Pancreas (tissue), 10 donors: ENCODE measurements around the gene IER5. TPM values are rescaled to one million over a fixed set of nuclear protein-coding genes. Genes with fewer than 3 reads are reported as not detected.
A peak's percentile ranks its signal among the peaks of the same experiment; 100 is the strongest.

Source experiments
- ATAC-seq, 4 donors: fragments of 200-7000 bp; cut with Tn5 transposase; one replicate each; pipeline versions ENCODE4 v1.8.0 to v1.9.1; 2020; ENCODE audit warnings: mild to moderate bottlenecking in 4 of 4, moderate library complexity in 4 of 4
- DNase-seq, 6 donors: peaks; one replicate each; pipeline ENCODE4 v3.0.0-alpha.2; 2020
- FAIRE-seq: peaks from 2 replicates; lab custom pipeline; 2012; peaks lifted over from hg19 to GRCh38; lab: Jason Lieb, UNC
- H3K27ac ChIP-seq, 4 donors: fragments of 200-600 bp; sonication (generic); 1 replicate in 3 of 4; 2 replicates in 1 of 4; pipeline versions ENCODE4 v1.5.0 to v1.8.0; 2020
- H3K27me3 ChIP-seq, 4 donors: fragments of 200-600 bp; one replicate each; pipeline ENCODE4 v1.8.0; 2021
- H3K36me3 ChIP-seq, 3 donors: fragments of 200-600 bp; sonication (generic) in 1 of 3; one replicate each; pipeline versions ENCODE4 v1.5.0 to v1.8.0; 2020 to 2021
- H3K4me1 ChIP-seq, 3 donors: fragments of 200-600 bp; one replicate each; pipeline ENCODE4 v1.8.0; 2021
- H3K4me3 ChIP-seq, 4 donors: fragments of 200-600 bp; sonication (generic) in 2 of 4; one replicate each; pipeline versions ENCODE4 v1.5.0 to v1.8.0; 2020 to 2021
- H3K9me3 ChIP-seq, 4 donors: fragments of 200-600 bp; one replicate each; pipeline ENCODE4 v1.8.0; 2021
- WGBS, 2 donors: extraction: QIAGEN DNeasy Blood & Tissue Kit; methylation state at CpG; one replicate each; pipeline ENCODE4 v1.1.7; 2013; 5-methylcytosine and 5-hydroxymethylcytosine counted together
- intact Hi-C, 3 donors: fragments of 100-400 bp; cut with DNase I; formaldehyde crosslinking; loops; one replicate each; pipeline versions ENCODE4 v1.11.1 to v1.14.2; 2022
- polyA plus RNA-seq, 2 donors: library from polyadenylated mRNA; stranded (reverse); fragments of 200-250 nt; gene quantifications; one replicate each; pipeline ENCODE4 v1.2.3, GENCODE V29; 2013
- total RNA-seq, 6 donors: library from RNA; stranded (reverse); fragmentation: NEBNext Ultra II Directional in 4 of 6; extraction: Animal tissue kit (Norgen Biotek cat#: 25700) in 4 of 6; gene quantifications; one replicate each; pipeline versions ENCODE4 v1.2.1 to v1.2.4, GENCODE V29; 2021 to 2023
- TF ChIP-seq, protein P1 (sequence below), 4 donors: fragments of 200-600 bp; sonication (generic) in 3 of 4; IDR thresholded peaks; one replicate each; pipeline versions ENCODE4 v1.5.0 to v1.8.0; 2021; ENCODE audit warnings: antibody characterized with exemption in 4 of 4
- donor health status: healthy with polysubstance abuse.
- donor health status: DM: no; HTN: no; CAD: no; lungs with moderate emphysema.
- donor health status: DM: no; HTN: no; CAD: no.
- donor health status: control.
- donor health status: control.
- donor health status: Bipolar disorder and iron deficiency.
- donor health status: DM: yes; HTN: yes; CAD: no.
- donor health status: DM: no; HTN: no; CAD: no.
- donor health status: DM: no; HTN: no; CAD: no.
- donor health status: DM: yes; HTN: yes; CAD: no.

Gene IER5
- total and polyA plus RNA-seq, 8 donors, result 2.3 to 6.8 (median 3.3) TPM

DNA sequence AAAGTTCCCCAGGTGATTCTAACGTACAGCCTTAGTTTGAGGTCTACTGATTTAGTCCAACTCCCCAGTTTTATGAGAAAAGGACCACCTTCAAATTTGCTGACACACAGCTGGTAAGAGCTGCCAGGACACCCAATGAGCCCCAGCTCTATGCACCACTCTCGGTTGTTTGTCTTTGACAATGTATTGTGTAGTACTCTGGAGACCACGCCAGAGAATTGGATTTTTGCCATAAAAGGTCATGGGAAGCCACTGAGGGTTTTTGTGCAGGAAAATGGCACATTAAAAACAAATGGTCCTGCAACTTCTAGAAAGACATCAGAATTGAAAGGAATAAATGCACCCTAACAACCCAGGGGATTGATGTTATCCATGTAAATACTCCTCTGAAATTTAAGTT lies 7.1 kb upstream of the IER5 start:
- Histone ChIP-seq H3K27me3 (no peaks in the 10 kb centered on the region), H3K4me1 (no peaks in the 10 kb centered on the region), H3K27ac (no peak overlapping the region), H3K36me3 (no peaks in the 10 kb centered on the region), H3K9me3 (no peaks in the 10 kb centered on the region), H3K4me3 (no peak overlapping the region)
- 54 to 61% methylated on average over 3 of the region's 3 CpGs for WGBS, 2 donors
- TF ChIP-seq, protein P1, sequence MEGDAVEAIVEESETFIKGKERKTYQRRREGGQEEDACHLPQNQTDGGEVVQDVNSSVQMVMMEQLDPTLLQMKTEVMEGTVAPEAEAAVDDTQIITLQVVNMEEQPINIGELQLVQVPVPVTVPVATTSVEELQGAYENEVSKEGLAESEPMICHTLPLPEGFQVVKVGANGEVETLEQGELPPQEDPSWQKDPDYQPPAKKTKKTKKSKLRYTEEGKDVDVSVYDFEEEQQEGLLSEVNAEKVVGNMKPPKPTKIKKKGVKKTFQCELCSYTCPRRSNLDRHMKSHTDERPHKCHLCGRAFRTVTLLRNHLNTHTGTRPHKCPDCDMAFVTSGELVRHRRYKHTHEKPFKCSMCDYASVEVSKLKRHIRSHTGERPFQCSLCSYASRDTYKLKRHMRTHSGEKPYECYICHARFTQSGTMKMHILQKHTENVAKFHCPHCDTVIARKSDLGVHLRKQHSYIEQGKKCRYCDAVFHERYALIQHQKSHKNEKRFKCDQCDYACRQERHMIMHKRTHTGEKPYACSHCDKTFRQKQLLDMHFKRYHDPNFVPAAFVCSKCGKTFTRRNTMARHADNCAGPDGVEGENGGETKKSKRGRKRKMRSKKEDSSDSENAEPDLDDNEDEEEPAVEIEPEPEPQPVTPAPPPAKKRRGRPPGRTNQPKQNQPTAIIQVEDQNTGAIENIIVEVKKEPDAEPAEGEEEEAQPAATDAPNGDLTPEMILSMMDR (IDR thresholded peaks at IDR 0.05), result no peak
- DNase-seq, result no peak
- intact Hi-C loops, result loop anchor here in 1 of 3 donors (10.0 kb wide), 1 partner anchor 53 kb away; no protein-coding TSS in a partner anchor
- ATAC-seq, result no peak
- FAIRE-seq, result no peak

DNA sequence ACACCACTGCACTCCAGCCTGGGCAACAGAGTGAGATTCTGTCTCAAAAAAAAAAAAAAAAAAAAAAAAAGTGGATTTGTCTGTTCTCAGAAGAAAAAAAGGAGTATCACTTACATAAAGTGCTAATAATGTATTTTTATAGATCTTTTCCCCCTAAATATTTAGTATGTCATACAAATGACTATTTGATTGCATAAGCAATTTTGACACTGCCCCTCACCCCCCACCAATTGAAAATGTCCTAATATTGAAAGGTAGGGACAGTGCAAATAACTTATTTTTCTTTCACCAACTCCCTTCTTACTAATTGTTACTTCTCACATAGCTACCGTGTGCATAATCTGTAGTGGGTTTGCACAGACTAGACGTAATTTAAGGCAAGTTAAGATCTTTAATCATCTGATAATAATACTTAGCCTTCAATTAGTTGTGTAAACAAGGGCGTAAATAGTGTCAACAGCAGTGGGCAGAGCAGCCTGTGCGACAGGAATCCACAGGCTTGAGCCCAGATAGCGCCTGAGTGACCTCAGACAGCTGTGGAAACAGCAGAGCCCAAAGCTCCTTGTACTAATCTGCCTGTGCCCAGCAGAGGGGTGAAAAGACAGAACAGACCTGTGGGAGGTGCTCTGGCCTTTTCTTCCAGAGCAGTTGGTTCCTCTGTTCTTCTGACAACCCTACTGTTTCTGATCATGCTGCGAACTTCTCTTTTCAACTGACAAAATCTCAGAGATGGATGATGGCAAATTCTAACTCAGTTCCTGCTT lies 4.5 kb upstream of the IER5 start:
- TF ChIP-seq, protein P1 (IDR thresholded peaks at IDR 0.05), result peak in 2 of 4 donors; percentile 17 to 21
- FAIRE-seq (no peak), ATAC-seq (peak; percentile 51 to 66 (median 64)), DNase-seq (peak in 5 of 6 donors; percentile 45 to 63 (median 57))
- Histone ChIP-seq H3K36me3 (no peaks in the 10 kb centered on the region), H3K9me3 (no peaks in the 10 kb centered on the region), H3K4me3 (no peak overlapping the region), H3K27me3 (no peaks in the 10 kb centered on the region), H3K27ac (no peak overlapping the region), H3K4me1 (no peaks in the 10 kb centered on the region)
- intact Hi-C loops, result loop anchor here in 1 of 3 donors (10.0 kb wide), 1 partner anchor 51 kb away; no protein-coding TSS in a partner anchor
- WGBS, 2 donors, result 15% methylated on average over 6 of the region's 6 CpGs

DNA sequence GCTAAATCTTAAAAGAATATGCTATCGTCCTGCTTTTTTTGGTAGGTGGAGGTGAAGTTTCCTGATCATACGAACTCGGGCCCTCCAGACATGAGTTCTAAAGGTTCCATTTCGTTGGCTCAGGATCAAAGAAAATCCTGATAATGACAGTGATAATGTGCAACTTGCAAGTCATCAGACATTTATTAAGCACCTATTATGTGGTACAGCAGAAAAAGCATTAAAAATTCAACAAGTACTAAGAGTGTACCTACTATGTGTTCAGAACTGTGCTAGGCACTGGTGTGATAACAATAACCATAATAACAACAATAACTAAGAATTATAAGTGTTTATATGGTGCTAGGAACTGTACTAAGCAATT lies 3.9 kb upstream of the IER5 start:
- FAIRE-seq (no peak), ATAC-seq (no peak), DNase-seq (no peak)
- no peaks in the 10 kb centered on the region for H3K27me3 ChIP-seq
- no peaks in the 10 kb centered on the region for H3K4me1 ChIP-seq
- H3K27ac ChIP-seq, result no peak overlapping the region
- TF ChIP-seq, protein P1 (IDR thresholded peaks at IDR 0.05), result no peak
- intact Hi-C loops, result loop anchor here in 1 of 3 donors (10.0 kb wide), 1 partner anchor 50 kb away; no protein-coding TSS in a partner anchor
- H3K36me3 ChIP-seq, result no peaks in the 10 kb centered on the region
- WGBS, 2 donors, result 26 to 32% methylated on average over 4 of the region's 4 CpGs
- H3K4me3 ChIP-seq, result no peak overlapping the region
- H3K9me3 ChIP-seq, result no peaks in the 10 kb centered on the region

DNA sequence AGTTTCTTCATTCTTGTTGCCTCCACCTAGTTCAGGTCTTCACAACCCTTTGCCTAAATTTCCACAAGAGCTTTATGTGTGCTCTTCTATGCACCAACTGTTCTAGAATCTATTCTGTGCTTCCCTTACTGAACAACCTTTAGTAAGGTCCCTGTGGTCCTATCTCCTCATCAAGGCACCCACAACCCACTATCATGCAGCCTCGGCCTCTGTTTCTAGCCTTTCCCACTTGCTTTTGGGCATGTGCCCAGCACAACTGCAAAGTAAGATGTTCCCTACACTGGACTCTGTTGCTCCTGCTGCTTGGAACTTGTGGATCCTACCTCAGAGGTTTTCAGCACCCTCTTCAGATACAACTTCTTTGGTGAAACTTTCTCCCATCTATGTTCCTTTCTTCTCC lies 2.4 kb upstream of the IER5 start:
- no peaks in the 10 kb centered on the region for H3K36me3 ChIP-seq
- FAIRE-seq (no peak), ATAC-seq (no peak), DNase-seq (no peak)
- no peak overlapping the region for H3K27ac ChIP-seq
- intact Hi-C loops, result loop anchor here in 2 of 3 donors (5.0 to 10.0 kb wide), 2 partner anchors 49 to 56 kb away; no protein-coding TSS in a partner anchor
- H3K4me3 ChIP-seq, result no peak overlapping the region
- no peaks in the 10 kb centered on the region for H3K9me3 ChIP-seq
- TF ChIP-seq, protein P1 (IDR thresholded peaks at IDR 0.05), result no peak
- WGBS, 2 donors, result 71 to 88% methylated on average over 1 of the region's 1 CpG
- H3K27me3 ChIP-seq, result no peaks in the 10 kb centered on the region
- H3K4me1 ChIP-seq, result no peaks in the 10 kb centered on the region

DNA sequence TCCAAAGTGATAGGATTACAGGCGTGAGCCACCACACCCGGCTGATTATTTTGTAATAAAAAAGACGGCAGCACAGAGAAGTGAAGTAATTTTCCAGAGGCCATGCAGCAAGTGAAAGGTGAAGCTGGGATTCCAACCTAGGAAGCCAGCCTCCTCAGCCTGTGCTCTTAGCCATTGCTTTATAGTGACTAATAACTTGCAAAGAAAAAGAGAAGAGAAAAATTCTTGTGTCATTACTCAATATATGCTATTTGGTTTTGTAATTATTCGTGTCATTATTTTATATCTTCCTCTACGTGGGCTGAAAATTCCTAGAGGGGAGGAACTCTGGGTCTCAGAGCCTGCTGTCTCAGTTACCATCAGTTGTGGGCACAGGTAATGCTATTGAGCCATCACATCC lies 1.6 kb upstream of the IER5 start:
- Histone ChIP-seq H3K4me3 (no peak overlapping the region), H3K4me1 (peaks cover 0 to 4% (median 3%) of the 10 kb centered on the region in 3 donors), H3K27me3 (no peaks in the 10 kb centered on the region), H3K27ac (no peak overlapping the region), H3K36me3 (no peaks in the 10 kb centered on the region), H3K9me3 (no peaks in the 10 kb centered on the region)
- DNase-seq (no peak), ATAC-seq (no peak), FAIRE-seq (no peak)
- 56 to 75% methylated on average over 5 of the region's 5 CpGs for WGBS, 2 donors
- TF ChIP-seq, protein P1 (IDR thresholded peaks at IDR 0.05), result no peak
- intact Hi-C loops, result loop anchor here in 2 of 3 donors (5.0 to 10.0 kb wide), 2 partner anchors 48 to 55 kb away; no protein-coding TSS in a partner anchor
